Measurements from ENCODE around the gene MS4A10. TPM values are rescaled to one million over a fixed set of nuclear protein-coding genes. Genes with fewer than 3 reads are reported as not detected.

Gene MS4A10
- total and polyA plus RNA-seq, 2 of the 8 experiments (the other 6 are each of a cell fraction or from before 2014, with no cell fraction given) = not detected

DNA sequence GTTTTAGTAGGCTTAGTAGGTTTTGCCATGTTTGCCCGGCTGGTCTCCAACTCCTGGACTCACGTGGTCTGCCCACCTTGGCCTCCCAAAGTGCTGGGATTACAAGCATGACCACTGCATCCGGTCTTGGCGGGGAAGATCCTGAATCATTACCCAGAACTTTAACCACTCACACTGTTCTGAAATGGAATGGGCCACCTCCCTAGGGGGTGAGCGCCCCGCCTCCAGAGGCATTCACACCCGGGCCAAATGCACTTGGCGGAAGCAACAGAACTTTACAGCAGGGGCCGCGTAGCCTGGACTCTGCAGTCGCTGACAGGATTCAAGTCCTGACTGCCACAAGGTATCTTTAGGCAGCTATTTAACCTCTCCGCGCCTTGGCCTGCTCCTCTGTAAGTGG, 62.1 kb downstream of the MS4A10 start:
- Histone ChIP-seq H4K20me1 (replicated peaks in 1 of 2; ENCODE audit: control insufficient read depth in 1 of 2, insufficient read depth in 2 of 2, low read length in 2 of 2) (peaks cover 6 to 19% of the 10 kb centered on the region in 2 experiments), H3K14ac (ENCODE audit: insufficient read length) (no peak overlapping the region), H4K91ac (replicated peaks; ENCODE audit: insufficient read length, low read length) (no peak overlapping the region), H3K56ac (replicated peaks; ENCODE audit: insufficient read length, low read depth, low read length) (no peak overlapping the region), H2AFZ (ENCODE audit: low read length) (no peak overlapping the region), H4K8ac (ENCODE audit: extremely low read depth, insufficient read depth, low read length) (no peak overlapping the region), H3K4me3 (ENCODE audit: extremely low read depth in 1 of 4, insufficient read depth in 2 of 4, low read depth in 3 of 4, low read length in 4 of 4) (no peak overlapping the region), H3K4ac (replicated peaks; ENCODE audit: insufficient read length, low read depth, low read length) (no peak overlapping the region), H2BK15ac (ENCODE audit: low read length) (no peak overlapping the region), H3K4me2 (ENCODE audit: insufficient read depth in 1 of 2, low read depth in 2 of 2, low read length in 2 of 2) (no peak overlapping the region), H2BK12ac (ENCODE audit: low read depth, low read length) (no peak overlapping the region), H3K79me1 (ENCODE audit: low read depth, low read length) (peaks cover 6% of the 10 kb centered on the region), H3K9ac (replicated peaks in 1 of 4; ENCODE audit: extremely low read depth in 1 of 4, low read depth in 3 of 4, low read length in 3 of 4) (no peak overlapping the region), H3K27ac (ENCODE audit: low read depth, low read length) (no peak overlapping the region), H3K23me2 (ENCODE audit: low read depth, low read length) (peaks cover 9% of the 10 kb centered on the region; the same call in 1 of the 2 replicates), H3K4me1 (replicated peaks in 1 of 4; ENCODE audit: control insufficient read depth in 3 of 4, insufficient read depth in 4 of 4, low read length in 3 of 4) (peaks cover 0 to 19% (median 3%) of the 10 kb centered on the region in 4 experiments; a peak in 5 of 7 replicates), H3K27me3 (replicated peaks in 1 of 4; ENCODE audit: control insufficient read depth in 3 of 4, extremely low read depth in 1 of 4, insufficient read depth in 3 of 4, low read length in 3 of 4) (peaks cover 0 to 2% (median 0%) of the 10 kb centered on the region in 4 experiments; a peak in 1 of 7 replicates), H3K36me3 (ENCODE audit: control insufficient read depth in 2 of 4, insufficient read depth in 4 of 4, low read length in 3 of 4) (peaks cover 13 to 26% (median 21%) of the 10 kb centered on the region in 4 experiments), H2BK20ac (ENCODE audit: low read length) (no peak overlapping the region), H3K23ac (ENCODE audit: insufficient read length) (no peak overlapping the region), H2BK5ac (ENCODE audit: low read depth, low read length) (no peak overlapping the region), H3K79me2 (ENCODE audit: control insufficient read depth in 1 of 2, insufficient read depth in 2 of 2, low read length in 2 of 2) (peaks cover 19 to 37% of the 10 kb centered on the region in 2 experiments), H3K9me3 (ENCODE audit: insufficient read depth in 2 of 2, low read depth in 1 of 2, low read length in 1 of 2) (no peaks in the 10 kb centered on the region), H2AK5ac (ENCODE audit: low read depth, low read length) (no peak overlapping the region), H3K18ac (ENCODE audit: extremely low read depth, low read length) (no peak overlapping the region), H4K5ac (ENCODE audit: insufficient read length, low read depth, low read length) (no peak overlapping the region), H2BK120ac (replicated peaks; ENCODE audit: low read depth, low read length) (no peak overlapping the region)
- no peak for FAIRE-seq
- no peak for DNase-seq (ENCODE audit: low read depth in 1 of 2, low spot score in 2 of 2)
- ChIA-PET CTCF (ENCODE audit: partially characterized antibody) (interaction anchor here (0.7 to 2.0 kb wide), 3 partner anchors 15 to 1309 kb away, joined by 4 to 7 read pairs (median 5); partner anchors contain the start of gene ZP1), POLR2A (ENCODE audit: partially characterized antibody) (no interaction called here)
- 73% methylated on average over 13 of the region's 13 CpGs; no CpG with 5 or more reads in 1 of the 2 experiments for WGBS, 2 experiments (ENCODE audit: extremely low coverage in 1 of 2, insufficient coverage in 1 of 2, insufficient read length in 1 of 2, insufficient replicate concordance in 2 of 2, low coverage in 1 of 2, low lambda C conversion rate in 2 of 2, missing lambda C conversion rate in 1 of 2)
- TF ChIP-seq PHF8 (conservative IDR thresholded peaks at IDR 0.05; ENCODE audit: low read depth, low read length) (no peak), FOSL1 (IDR thresholded peaks at IDR 0.05; ENCODE audit: insufficient read depth, low read depth, low read length) (no peak), EGR1 (IDR thresholded peaks at IDR 0.05; ENCODE audit: borderline replicate concordance, low read depth, low read length) (no peak), BRCA1 (IDR thresholded peaks at IDR 0.05; ENCODE audit: low read depth, low read length) (no peak), TBP (IDR thresholded peaks at IDR 0.05; ENCODE audit: low read depth, low read length) (no peak), GTF2F1 (IDR thresholded peaks at IDR 0.05; ENCODE audit: borderline replicate concordance, low read depth, low read length) (no peak), MAFK (IDR thresholded peaks at IDR 0.05; ENCODE audit: low read depth, low read length) (no peak), CTBP2 (IDR thresholded peaks at IDR 0.05; ENCODE audit: borderline replicate concordance, insufficient read depth, insufficient read length, low read length) (no peak), ASH2L (IDR thresholded peaks at IDR 0.05; ENCODE audit: low read length) (no peak), CBX8 (IDR thresholded peaks at IDR 0.05; ENCODE audit: borderline replicate concordance, low read depth, low read length) (no peak), NRF1 (IDR thresholded peaks at IDR 0.05; ENCODE audit: low read depth, low read length) (no peak), TEAD4 (IDR thresholded peaks at IDR 0.05; ENCODE audit: low read depth, low read length) (no peak), YY1 (IDR thresholded peaks at IDR 0.05; ENCODE audit: low read depth, low read length) (no peak)
- TF ChIP-seq, protein P1, sequence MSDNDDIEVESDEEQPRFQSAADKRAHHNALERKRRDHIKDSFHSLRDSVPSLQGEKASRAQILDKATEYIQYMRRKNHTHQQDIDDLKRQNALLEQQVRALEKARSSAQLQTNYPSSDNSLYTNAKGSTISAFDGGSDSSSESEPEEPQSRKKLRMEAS (IDR thresholded peaks at IDR 0.05) = no peak

All from H1 (cell line).